GM23338 (cell line): ENCODE results near the gene LAYN. TPM values are rescaled to one million over a fixed set of nuclear protein-coding genes. Genes with fewer than 3 reads are reported as not detected.

ENCODE experiments used
- ATAC-seq: fragments of 200-7000 bp; cut with Tn5 transposase; 3 replicates; pipeline ENCODE4 v1.9.1; 2020
- DNase-seq: peaks from one replicate; pipeline ENCODE4 v3.0.0-alpha.2; 2015; ENCODE audit warnings: low spot score
- H2AFZ ChIP-seq: fragments of 200-600 bp; sonication (generic); 2 replicates; pipeline ENCODE4 v1.8.0; 2016; ENCODE audit warnings: antibody characterized with exemption, mild to moderate bottlenecking, moderate library complexity
- H3F3A ChIP-seq: fragments of 200-600 bp; sonication (generic); replicated peaks from 2 replicates; pipeline ENCODE4 v1.8.0; 2017; ENCODE audit warnings: antibody characterized with exemption, mixed run types, low read depth
- H3K27ac ChIP-seq: fragments of 200-600 bp; sonication (generic); 2 replicates; pipeline ENCODE4 v1.6.1; 2016; ENCODE audit warnings: low read depth
- H3K27me3 ChIP-seq: fragments of 200-600 bp; sonication (generic); 2 replicates; pipeline ENCODE4 v1.8.0; 2016; ENCODE audit warnings: mild to moderate bottlenecking, mixed run types, moderate library complexity; ENCODE audit not compliant: insufficient read depth
- H3K36me3 ChIP-seq: fragments of 200-600 bp; sonication (generic); 2 replicates; pipeline ENCODE4 v1.8.0; 2016; ENCODE audit warnings: mild to moderate bottlenecking; ENCODE audit not compliant: insufficient read depth
- H3K4me1 ChIP-seq: fragments of 200-600 bp; sonication (generic); 2 replicates; pipeline ENCODE4 v1.8.0; 2016; ENCODE audit warnings: mild to moderate bottlenecking, moderate library complexity; ENCODE audit not compliant: insufficient read depth
- H3K4me2 ChIP-seq: fragments of 200-600 bp; sonication (generic); 2 replicates; pipeline ENCODE4 v1.7.1; 2017; ENCODE audit warnings: mixed run types
- H3K4me3 ChIP-seq: fragments of 200-600 bp; sonication (generic); 2 replicates; pipeline ENCODE4 v1.6.1; 2016; ENCODE audit warnings: mixed run types
- H3K79me2 ChIP-seq: fragments of 200-600 bp; sonication (generic); replicated peaks from 2 replicates; pipeline ENCODE4 v1.8.0; 2017; ENCODE audit warnings: mild to moderate bottlenecking; ENCODE audit not compliant: insufficient read depth
- H3K9me2 ChIP-seq: fragments of 200-600 bp; sonication (generic); 2 replicates; pipeline ENCODE4 v1.8.0; 2017; ENCODE audit not compliant: insufficient read depth
- H4K20me1 ChIP-seq: fragments of 200-600 bp; sonication (generic); replicated peaks from 2 replicates; pipeline ENCODE4 v1.8.0; 2017; ENCODE audit warnings: mild to moderate bottlenecking; ENCODE audit not compliant: insufficient read depth
- H3K27ac Mint-ChIP-seq: 2 replicates; pipeline ENCODE4 v1.8.0; 2020; ENCODE audit warnings: inconsistent platforms, mild to moderate bottlenecking, moderate library complexity, mixed read lengths
- H3K27me3 Mint-ChIP-seq: 3 replicates; pipeline ENCODE4 v1.8.0; 2022; ENCODE audit warnings: low read depth, mild to moderate bottlenecking, moderate library complexity, mixed read lengths, inconsistent platforms; ENCODE audit not compliant: insufficient read depth, poor library complexity
- H3K36me3 Mint-ChIP-seq: 3 replicates; pipeline ENCODE4 v1.8.0; 2021; ENCODE audit warnings: low read depth, mild to moderate bottlenecking, inconsistent platforms, moderate library complexity, mixed read lengths
- H3K4me1 Mint-ChIP-seq: 3 replicates; pipeline ENCODE4 v1.8.0; 2020; ENCODE audit warnings: mild to moderate bottlenecking, inconsistent platforms, mixed read lengths
- H3K4me3 Mint-ChIP-seq: 3 replicates; pipeline ENCODE4 v1.8.0; 2021; ENCODE audit warnings: moderate library complexity, mild to moderate bottlenecking, inconsistent platforms, mixed read lengths
- H3K9me3 Mint-ChIP-seq: 3 replicates; pipeline ENCODE4 v1.8.0; 2020; ENCODE audit warnings: moderate library complexity, mild to moderate bottlenecking, inconsistent platforms, mixed read lengths
- CREB1 ChIP-seq: fragments of 250-450 bp; sonication (Bioruptor Pico); IDR thresholded peaks from 2 replicates; pipeline ENCODE4 v1.5.0; 2020; ENCODE audit warnings: low read depth, mild to moderate bottlenecking, moderate library complexity
- CTCF ChIP-seq, 2 experiments: fragments of 200-600 bp in 1 of 2; sonication (generic) in 1 of 2; conservative IDR thresholded peaks; 2 replicates each; pipeline versions ENCODE4 v1.5.1 to v1.6.1; 2016 to 2017; ENCODE audit warnings: antibody characterized with exemption in 2 of 2, low read depth in 2 of 2, mild to moderate bottlenecking in 2 of 2, moderate library complexity in 1 of 2
- ETS1 ChIP-seq: IDR thresholded peaks from 2 replicates; pipeline ENCODE4 v1.6.1; 2016; ENCODE audit warnings: antibody characterized with exemption
- EZH2phosphoT487 ChIP-seq: fragments of 200-600 bp; sonication (generic); IDR thresholded peaks from one replicate; pipeline ENCODE4 v1.8.1; 2018; ENCODE audit warnings: antibody characterized with exemption; ENCODE audit not compliant: unreplicated experiment
- JUNB ChIP-seq: IDR thresholded peaks from one replicate; pipeline ENCODE4 v1.6.1; 2016; ENCODE audit warnings: antibody characterized with exemption; ENCODE audit not compliant: unreplicated experiment
- NANOG ChIP-seq: IDR thresholded peaks from 2 replicates; pipeline ENCODE4 v1.6.1; 2016; ENCODE audit warnings: antibody characterized with exemption, borderline replicate concordance
- POLR2AphosphoS5 ChIP-seq: IDR thresholded peaks from 2 replicates; pipeline ENCODE4 v1.6.1; 2016; ENCODE audit warnings: antibody characterized with exemption, low read depth
- REST ChIP-seq: IDR thresholded peaks from one replicate; pipeline ENCODE4 v1.6.1; 2018; ENCODE audit warnings: antibody characterized with exemption; ENCODE audit not compliant: unreplicated experiment
- STAT1 ChIP-seq: IDR thresholded peaks from one replicate; pipeline ENCODE4 v1.6.1; 2016; ENCODE audit warnings: antibody characterized with exemption; ENCODE audit not compliant: unreplicated experiment
- ZNF114 ChIP-seq: fragments of 250-450 bp; sonication (Bioruptor Pico); IDR thresholded peaks from 2 replicates; pipeline ENCODE4 v1.5.0; 2020; ENCODE audit warnings: mild to moderate bottlenecking, moderate library complexity
- ZNF462 ChIP-seq: fragments of 250-450 bp; sonication (Bioruptor Pico); IDR thresholded peaks from 2 replicates; pipeline ENCODE4 v1.5.0; 2020; ENCODE audit warnings: mild to moderate bottlenecking, moderate library complexity
- polyA plus RNA-seq: library from polyadenylated mRNA; unstranded; fragments of >200 nt; fragmentation: Nextera tagmentation; extraction: Ambion mirVana; gene quantifications from 2 replicates; pipeline ENCODE4 v1.2.1, GENCODE V29; 2016
- total RNA-seq: library from RNA; depleted of rRNA; stranded (reverse); fragments of >200 nt; shearing (Covaris generic); gene quantifications from 2 replicates; pipeline ENCODE4 v1.2.3, GENCODE V29; 2014

Gene LAYN
- total and polyA plus RNA-seq, 2 experiments from 2014 or later = 6.8 to 7.9 TPM

- no peak overlapping the region for H3K27ac Mint-ChIP-seq
Measured at GRCh38 chr11:111542606-111543275, 2.2 kb downstream of the LAYN start.

More at GRCh38 chr11:111542606-111543275, 2.2 kb downstream of the LAYN start:
- peaks cover 58% of the 10 kb centered on the region for H3K27me3 ChIP-seq
- no peak overlapping the region for H3K4me3 Mint-ChIP-seq
- no peaks in the 10 kb centered on the region for H4K20me1 ChIP-seq
- no peak for DNase-seq
- H3K27me3 Mint-ChIP-seq = peaks cover 42% of the 10 kb centered on the region
- H3K4me1 Mint-ChIP-seq = peaks cover 18% of the 10 kb centered on the region; the same call in 2 of the 3 replicates
- H3K36me3 Mint-ChIP-seq = no peaks in the 10 kb centered on the region; the same call in 1 of the 3 replicates
- no peak for ATAC-seq
- peaks cover 15% of the 10 kb centered on the region for H3K4me1 ChIP-seq
- H3K27ac ChIP-seq = no peak overlapping the region
- H3F3A ChIP-seq = no peaks in the 10 kb centered on the region
- no peak overlapping the region for H2AFZ ChIP-seq
- no peaks in the 10 kb centered on the region; the same call in 1 of the 2 replicates for H3K9me2 ChIP-seq
- H3K9me3 Mint-ChIP-seq = no peaks in the 10 kb centered on the region; the same call in 2 of the 3 replicates
- no peak overlapping the region; the same call in 1 of the 2 replicates for H3K4me2 ChIP-seq
- TF ChIP-seq CTCF (conservative IDR thresholded peaks at IDR 0.05; ENCODE audit: low read depth in 2 of 2) (no peak), POLR2AphosphoS5 (no peak), EZH2phosphoT487 (no peak), ZNF114 (CRISPR knock-in tag) (no peak), ETS1 (no peak), STAT1 (no peak), REST (no peak), JUNB (no peak), ZNF462 (CRISPR knock-in tag) (no peak), CREB1 (CRISPR knock-in tag) (no peak), NANOG (no peak)
- H3K4me3 ChIP-seq = peak overlapping the region; percentile 89; the same call in 1 of the 2 replicates
- H3K79me2 ChIP-seq = no peaks in the 10 kb centered on the region
- no peaks in the 10 kb centered on the region for H3K36me3 ChIP-seq
